ENCODE measurements around the gene BCL2.
"Not testable (repeated sequence)": the region's sequence is repeated elsewhere in the genome, so short reads cannot be mapped to it uniquely, and the experiment has no call there.

The BCL2 gene

GRCh38 chr18:63197246-63197869 is 122.2 kb downstream of the BCL2 start:
- peak in 1 of 5 donors; percentile 55 for DNase-seq

GRCh38 chr18:63195326-63196159 is 124.0 kb downstream of the BCL2 start:
- DNase-seq: no peak

- no peak for DNase-seq
Observed at GRCh38 chr18:63192885-63193349, 126.7 kb downstream of the BCL2 start.

GRCh38 chr18:63192126-63192884 is 127.3 kb downstream of the BCL2 start:
- no peak for DNase-seq

- no peak for DNase-seq
Observed at GRCh38 chr18:63191413-63191812, 128.2 kb downstream of the BCL2 start.

GRCh38 chr18:63190838-63191237 is 128.7 kb downstream of the BCL2 start:
- not testable (repeated sequence) for DNase-seq

GRCh38 chr18:63189817-63190216 is 129.8 kb downstream of the BCL2 start:
- no peak for DNase-seq

- DNase-seq: no peak
Observed at GRCh38 chr18:63189041-63189440, 130.5 kb downstream of the BCL2 start.

GRCh38 chr18:63187791-63188460 is 131.6 kb downstream of the BCL2 start:
- no peak for DNase-seq

GRCh38 chr18:63187223-63187574 is 132.4 kb downstream of the BCL2 start:
- DNase-seq: no peak

- DNase-seq: no peak
Observed at GRCh38 chr18:63186520-63187222, 132.9 kb downstream of the BCL2 start.

- DNase-seq: no peak
Observed at GRCh38 chr18:63185984-63186383, 133.6 kb downstream of the BCL2 start.

- DNase-seq: no peak
Observed at GRCh38 chr18:63183952-63184770, 135.4 kb downstream of the BCL2 start.

- no peak for DNase-seq
Observed at GRCh38 chr18:63183378-63183777, 136.2 kb downstream of the BCL2 start.

- no peak for DNase-seq
Observed at GRCh38 chr18:63182861-63183260, 136.7 kb downstream of the BCL2 start.

GRCh38 chr18:63182310-63182772 is 137.2 kb downstream of the BCL2 start:
- no peak for DNase-seq

GRCh38 chr18:63181706-63182309 is 137.8 kb downstream of the BCL2 start:
- DNase-seq: no peak

GRCh38 chr18:63180971-63181376 is 138.6 kb downstream of the BCL2 start:
- peak in 1 of 5 donors; percentile 74 for DNase-seq

- DNase-seq: no peak
Observed at GRCh38 chr18:63180321-63180720, 139.2 kb downstream of the BCL2 start.

GRCh38 chr18:63179422-63179821 is 140.1 kb downstream of the BCL2 start:
- no peak for DNase-seq

- no peak for DNase-seq
Observed at GRCh38 chr18:63178971-63179370, 140.6 kb downstream of the BCL2 start.
